Left renal pelvis (tissue), 4 donors: ENCODE measurements around the gene DAB1. TPM values are rescaled to one million over a fixed set of nuclear protein-coding genes. Genes with fewer than 3 reads are reported as not detected.
"Not testable (repeated sequence)": the region's sequence is repeated elsewhere in the genome, so short reads cannot be mapped to it uniquely, and the experiment has no call there.

Experiments used
- DNase-seq, 4 donors: peaks; one replicate each; pipeline ENCODE4 v3.0.0-alpha.2; 2013; ENCODE audit warnings: low read depth in 4 of 4, low spot score in 3 of 4
- polyA plus RNA-seq, 4 donors: library from polyadenylated mRNA; unstranded; fragments of 120-200 nt; gene quantifications; one replicate each; pipeline ENCODE4 v1.2.1, GENCODE V29; 2013; ENCODE audit not compliant: insufficient read length in 4 of 4

DAB1 gene
- polyA plus RNA-seq, 4 donors: 0.94 to 7.8 (median 7.0) TPM

- no peak for DNase-seq
Observed at GRCh38 chr1:57235730-57236510, 187.9 kb downstream of the DAB1 start.

DNA sequence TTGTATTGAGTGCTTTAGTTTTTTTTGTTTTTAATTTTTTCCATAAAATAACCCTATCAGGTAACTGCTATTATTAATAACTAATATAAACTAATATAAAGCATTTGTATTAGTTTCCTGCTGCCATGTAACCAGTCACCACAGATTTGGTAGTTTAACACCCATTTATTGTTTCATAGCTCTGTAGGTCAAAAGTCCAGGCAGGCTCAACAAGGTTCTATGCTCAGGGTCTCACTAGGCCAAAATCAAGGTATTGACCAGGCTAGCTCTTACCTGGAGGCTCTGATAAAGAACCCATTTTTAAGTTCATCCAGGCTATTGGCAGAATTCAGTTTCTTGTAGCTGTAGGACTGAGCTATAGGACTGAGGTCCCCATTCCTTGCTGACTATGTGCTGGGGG is 189.4 kb downstream of the DAB1 start:
- no peak for DNase-seq

GRCh38 chr1:57232500-57232899 is 191.4 kb downstream of the DAB1 start:
- DNase-seq: no peak

GRCh38 chr1:57229998-57230397 is 193.9 kb downstream of the DAB1 start:
- no peak for DNase-seq

DNA sequence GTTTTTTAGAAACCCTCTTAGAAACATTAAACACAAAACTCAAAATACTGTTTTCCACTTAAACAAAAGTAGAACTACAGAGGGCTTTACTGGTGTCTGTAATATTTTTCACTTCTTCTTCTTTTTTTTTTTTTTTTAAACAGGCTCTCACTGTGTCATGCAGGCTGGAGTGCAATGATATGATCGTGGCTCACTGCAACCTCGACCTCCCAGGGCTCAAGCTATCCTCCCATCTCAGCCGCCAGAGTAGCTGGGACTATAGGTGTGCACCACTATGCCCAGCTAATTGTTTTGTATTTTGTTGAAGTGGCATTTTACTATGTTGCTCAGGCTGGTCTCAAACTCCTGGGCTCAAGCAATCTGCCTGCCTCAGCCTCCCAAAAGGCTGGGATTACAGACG is 194.8 kb downstream of the DAB1 start:
- DNase-seq: no peak

DNA sequence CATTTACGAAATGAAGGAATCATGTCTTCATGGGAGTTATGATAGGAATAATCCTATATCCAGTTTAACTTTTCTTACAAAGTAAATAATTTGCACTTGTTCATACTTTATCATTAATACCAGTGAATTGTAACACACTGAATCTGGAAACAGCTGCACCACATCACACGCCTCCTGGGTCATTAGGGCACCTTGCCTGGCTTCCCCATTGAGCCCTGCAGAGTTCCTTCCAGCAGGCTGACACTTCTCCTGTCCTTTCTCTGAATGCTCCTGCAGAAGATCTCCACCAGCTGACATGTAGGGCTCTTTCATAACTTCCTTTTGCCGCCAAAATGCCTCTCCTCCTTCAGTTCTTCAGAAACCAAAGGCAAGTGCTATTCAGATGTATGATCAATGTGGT is 201.1 kb downstream of the DAB1 start:
- no peak for DNase-seq

GRCh38 chr1:57222307-57222706 is 201.6 kb downstream of the DAB1 start:
- DNase-seq: no peak

GRCh38 chr1:57220905-57221304 is 203.0 kb downstream of the DAB1 start:
- DNase-seq: not testable (repeated sequence)

DNA sequence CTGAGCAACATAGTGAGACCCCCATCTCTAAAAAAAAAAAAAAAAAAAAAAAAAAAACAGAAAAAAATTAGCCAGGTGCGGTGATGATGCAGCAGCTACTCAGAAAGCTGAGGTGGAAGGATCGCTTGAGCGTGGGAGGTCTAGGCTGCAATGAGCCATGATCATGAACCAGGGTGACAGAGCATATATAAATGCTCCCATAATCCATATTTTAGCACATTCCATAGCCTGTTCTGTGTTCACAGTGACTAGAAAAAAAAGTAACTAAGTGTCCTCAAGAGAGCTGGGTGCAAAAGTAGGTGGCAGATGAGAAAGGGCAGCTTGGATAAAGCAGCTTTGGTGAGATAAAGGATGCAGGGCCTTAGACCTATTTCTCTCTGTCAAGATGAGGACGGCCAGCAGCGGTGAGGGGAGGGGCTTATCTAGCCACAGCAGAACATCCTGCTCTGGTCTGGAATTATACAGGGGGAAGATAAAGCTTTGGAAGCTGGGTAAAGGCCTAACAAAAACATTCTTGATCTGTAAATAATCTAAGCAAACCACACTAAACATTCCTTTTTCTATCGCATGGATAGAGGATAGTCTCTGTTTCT is 205.3 kb downstream of the DAB1 start:
- DNase-seq: no peak

GRCh38 chr1:57217905-57218304 is 206.0 kb downstream of the DAB1 start:
- DNase-seq: no peak

DNA sequence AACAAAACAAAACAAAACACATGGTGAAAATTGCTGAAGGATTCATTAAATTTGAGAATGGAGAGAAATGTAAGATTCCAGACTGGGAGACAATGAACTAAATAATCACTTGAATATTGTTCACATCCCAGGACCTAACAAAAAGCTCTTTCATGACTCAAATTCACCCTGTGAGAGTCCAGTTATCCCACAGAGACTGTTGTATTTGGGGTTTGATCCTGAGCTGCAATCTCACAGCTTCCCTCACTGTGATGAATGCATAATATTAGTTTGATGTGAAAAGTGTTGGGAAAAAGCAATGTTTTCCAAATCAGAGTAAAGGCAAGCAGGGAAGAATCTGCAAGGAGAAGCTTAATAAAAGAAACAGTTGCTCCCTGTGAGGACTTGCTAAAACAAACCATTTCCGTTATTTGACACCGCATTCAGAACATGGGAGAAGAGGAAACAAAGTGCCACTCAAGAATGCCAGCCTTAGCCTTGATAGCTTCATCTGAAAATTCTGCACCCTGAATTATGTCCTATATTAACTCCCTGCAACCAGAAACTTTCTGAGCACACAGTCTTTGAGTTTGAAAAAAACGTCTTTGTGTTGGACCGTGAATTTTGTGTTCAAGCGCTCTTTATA is 208.8 kb downstream of the DAB1 start:
- DNase-seq: peak in 1 of 4 donors; percentile 27

DNA sequence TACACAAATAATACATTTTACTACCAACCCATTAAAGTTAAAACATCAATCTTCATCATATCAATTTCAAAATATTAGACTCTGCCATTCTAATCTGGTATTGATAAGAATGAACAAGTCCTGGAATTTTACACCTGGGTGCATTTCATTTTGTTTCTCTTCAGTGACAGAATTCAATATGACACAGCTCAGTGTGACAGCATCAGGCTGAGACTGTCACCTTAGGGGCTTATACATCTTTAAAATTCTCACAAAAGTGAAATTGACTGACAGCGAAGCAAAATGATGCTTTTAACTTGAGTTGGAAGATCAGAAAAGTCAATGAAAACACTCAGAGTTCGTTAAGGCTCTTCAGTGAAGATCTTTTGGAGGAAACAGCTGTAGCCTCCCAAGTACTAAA is 213.0 kb downstream of the DAB1 start:
- DNase-seq: no peak

DNA sequence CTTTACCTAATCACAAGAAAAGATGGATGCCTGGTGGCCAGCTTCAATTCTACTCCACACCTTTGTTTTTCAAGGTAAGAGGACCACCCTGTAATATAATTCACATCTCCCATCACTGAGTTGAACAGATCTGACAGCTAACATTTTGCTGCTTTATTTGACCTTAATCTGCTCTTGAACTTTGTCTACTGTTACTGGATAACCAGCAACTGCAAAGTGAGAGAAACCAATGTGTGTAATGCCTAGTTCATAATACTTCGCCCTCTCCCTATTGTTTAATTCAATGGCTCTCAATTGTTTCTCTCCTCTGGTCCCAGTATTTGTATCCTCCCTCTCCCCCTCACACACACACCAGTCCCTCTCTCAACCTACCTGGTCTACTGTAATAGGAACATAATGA is 214.4 kb downstream of the DAB1 start:
- DNase-seq: no peak

- DNase-seq: no peak
Observed at GRCh38 chr1:57208741-57209302, 215.0 kb downstream of the DAB1 start.

GRCh38 chr1:57206038-57206437 is 217.8 kb downstream of the DAB1 start:
- DNase-seq: no peak

- no peak for DNase-seq
Observed at GRCh38 chr1:57204942-57205787, 218.7 kb downstream of the DAB1 start.

- DNase-seq: no peak
Observed at GRCh38 chr1:57204091-57204490, 219.8 kb downstream of the DAB1 start.

DNA sequence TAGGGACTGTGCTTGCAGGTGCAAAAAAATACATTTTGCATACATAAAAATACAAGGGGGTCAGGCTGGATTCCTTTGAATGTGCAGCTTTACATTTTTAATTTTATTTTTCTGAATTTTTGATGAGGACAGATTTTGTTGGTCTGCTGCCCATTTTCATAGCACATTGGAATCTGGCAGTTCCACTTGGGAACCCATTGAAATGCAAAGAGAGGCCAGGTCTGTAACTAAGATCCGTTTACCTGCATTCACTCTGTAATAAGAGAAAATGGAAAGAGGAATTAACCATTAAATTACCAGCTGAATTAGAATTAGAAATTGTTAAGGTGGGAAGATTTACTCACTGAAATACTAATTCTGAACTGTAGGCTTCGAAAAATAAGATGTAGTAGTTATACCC is 221.6 kb downstream of the DAB1 start:
- no peak for DNase-seq

- no peak for DNase-seq
Observed at GRCh38 chr1:57198912-57199311, 224.9 kb downstream of the DAB1 start.

DNA sequence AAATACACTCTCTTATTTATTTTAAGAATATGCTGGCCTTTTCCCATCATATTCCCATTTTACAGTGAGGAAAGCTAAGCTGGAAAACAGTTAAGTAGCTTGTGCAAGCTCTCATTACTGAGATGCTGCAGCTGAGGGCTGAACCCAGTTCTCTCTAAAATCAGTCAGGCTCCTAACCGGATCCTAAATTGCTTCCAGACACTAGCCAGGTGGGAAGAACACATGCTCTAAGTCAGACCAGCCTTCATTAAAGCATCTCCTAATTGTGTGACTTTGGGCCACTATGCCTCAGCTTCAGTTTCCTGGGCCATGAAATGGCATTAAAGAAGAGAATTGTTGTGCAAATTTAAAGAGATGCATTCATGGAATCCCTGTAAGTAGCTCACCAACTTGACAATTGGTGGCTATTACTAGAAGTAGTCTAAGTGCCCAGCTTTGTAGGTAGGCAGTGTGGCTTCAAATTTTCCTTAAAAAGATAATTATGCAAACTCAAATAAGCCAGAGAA is 228.4 kb downstream of the DAB1 start:
- DNase-seq: no peak

DNA sequence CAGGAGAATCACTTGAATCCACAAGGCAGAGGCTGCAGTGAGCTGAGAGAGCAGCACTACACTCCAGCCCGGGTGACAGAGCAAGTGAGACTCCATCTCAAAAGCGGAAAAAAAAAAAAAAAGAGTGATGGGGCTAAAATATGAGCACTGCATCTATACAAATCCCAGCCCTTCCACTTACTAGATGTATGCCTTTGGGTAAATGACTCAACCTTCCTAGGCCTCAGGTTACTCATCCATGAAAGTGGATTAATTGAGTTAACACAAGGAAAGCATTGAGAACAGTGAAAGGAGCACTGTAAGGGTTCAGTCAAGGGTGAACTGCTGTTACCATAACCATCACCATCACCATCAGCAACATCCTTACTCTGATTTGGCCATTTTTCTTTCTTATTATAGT is 231.6 kb downstream of the DAB1 start:
- no peak for DNase-seq
